GM12891 (cell line): Measurements from ENCODE around the gene FAM135A.

Source experiments
- POLR2A ChIP-seq: IDR thresholded peaks from 2 replicates; pipeline ENCODE4 v1.6.1; 2011; ENCODE audit warnings: low read depth, low read length, control low read depth
- POLR2AphosphoS5 ChIP-seq: IDR thresholded peaks from 2 replicates; pipeline ENCODE4 v1.6.1; 2011; ENCODE audit warnings: low read depth, low read length, control low read depth

- TF ChIP-seq POLR2A: no peak
- TF ChIP-seq POLR2AphosphoS5: no peak
These were observed 76.1 kb downstream of the FAM135A start for GRCh38 chr6:70489364-70489763.
